Measurements from ENCODE around the gene TP63. TPM values are rescaled to one million over a fixed set of nuclear protein-coding genes. Genes with fewer than 3 reads are reported as not detected.

TP63 gene
- total and polyA plus RNA-seq, 11 donors, result 0.11 to 1.4 (median 0.37) TPM

DNA sequence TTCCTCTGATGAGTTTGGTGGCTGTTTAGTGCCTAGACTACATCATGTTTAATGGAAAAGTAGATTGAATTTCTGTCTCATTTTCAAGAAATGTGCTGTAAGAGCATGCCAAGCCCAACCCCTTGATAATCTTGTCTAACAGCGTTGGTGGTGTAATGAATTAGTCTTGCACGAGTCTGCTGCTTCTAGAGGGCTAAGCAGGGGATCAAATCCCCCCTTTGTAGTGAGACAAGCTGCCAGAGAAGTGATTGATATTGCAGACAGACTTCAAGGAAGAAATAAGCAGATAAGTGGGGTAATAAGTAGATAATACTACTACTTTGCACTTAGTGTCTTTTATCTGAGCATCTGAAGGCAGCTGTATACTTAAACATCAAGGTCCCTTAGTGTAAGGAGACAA is 141.4 kb downstream of the TP63 start:
- intact Hi-C loops (cut with DNase I), result no loop called here
- Histone ChIP-seq H3K36me3 (no peaks in the 10 kb centered on the region), H3K9me3 (no peaks in the 10 kb centered on the region), H3K4me3 (no peak overlapping the region), H3K27ac (no peak overlapping the region), H3K27me3 (no peaks in the 10 kb centered on the region), H3K4me1 (peaks cover 0 to 3% (median 0%) of the 10 kb centered on the region in 12 donors)
- ATAC-seq, result no peak
- DNase-seq, result no peak
- TF ChIP-seq CTCF (IDR thresholded peaks at IDR 0.05) (no peak), POLR2A (IDR thresholded peaks at IDR 0.05) (no peak)
- WGBS, 4 donors, result 30 to 42% (median 31%) methylated on average over 2 of the region's 2 CpGs

- no peak overlapping the region for H3K27ac ChIP-seq
- WGBS, 4 donors, result 60 to 74% (median 69%) methylated on average over 5 of the region's 5 CpGs
- no peak for DNase-seq
- no peak for TF ChIP-seq POLR2A (IDR thresholded peaks at IDR 0.05)
- TF ChIP-seq CTCF (IDR thresholded peaks at IDR 0.05), result no peak
- H3K27me3 ChIP-seq, result no peaks in the 10 kb centered on the region
- no peaks in the 10 kb centered on the region for H3K36me3 ChIP-seq
- H3K4me3 ChIP-seq, result no peak overlapping the region
- H3K4me1 ChIP-seq, result peaks cover 0 to 3% (median 0%) of the 10 kb centered on the region in 12 donors
- intact Hi-C loops (cut with DNase I), result no loop called here
- H3K9me3 ChIP-seq, result no peaks in the 10 kb centered on the region
- no peak for ATAC-seq
Measured at GRCh38 chr3:189773056-189773455, 141.9 kb downstream of the TP63 start.

- intact Hi-C loops (cut with DNase I), result no loop called here
- 32 to 39% (median 37%) methylated on average over 6 of the region's 6 CpGs for WGBS, 4 donors
- Histone ChIP-seq H3K27me3 (no peaks in the 10 kb centered on the region), H3K27ac (peak overlapping the region in 2 of 12 donors; percentile 18 to 29), H3K9me3 (no peaks in the 10 kb centered on the region), H3K36me3 (no peaks in the 10 kb centered on the region), H3K4me1 (peaks cover 0 to 3% (median 0%) of the 10 kb centered on the region in 12 donors), H3K4me3 (no peak overlapping the region)
- TF ChIP-seq CTCF (IDR thresholded peaks at IDR 0.05) (no peak), POLR2A (IDR thresholded peaks at IDR 0.05) (no peak)
- ATAC-seq, result no peak
- DNase-seq, result no peak
Measured at GRCh38 chr3:189776149-189776824, 145.1 kb downstream of the TP63 start.

- no peaks in the 10 kb centered on the region for H3K27me3 ChIP-seq
- DNase-seq, result no peak
- TF ChIP-seq POLR2A (IDR thresholded peaks at IDR 0.05) (no peak), CTCF (IDR thresholded peaks at IDR 0.05) (no peak)
- no peaks in the 10 kb centered on the region for H3K9me3 ChIP-seq
- no peaks in the 10 kb centered on the region for H3K36me3 ChIP-seq
- 88 to 95% (median 93%) methylated on average over 5 of the region's 5 CpGs for WGBS, 4 donors
- H3K27ac ChIP-seq, result no peak overlapping the region
- H3K4me3 ChIP-seq, result no peak overlapping the region
- no peak for ATAC-seq
- intact Hi-C loops (cut with DNase I), result no loop called here
- H3K4me1 ChIP-seq, result peaks cover 0 to 2% (median 0%) of the 10 kb centered on the region in 12 donors
Measured at GRCh38 chr3:189778340-189778950, 147.3 kb downstream of the TP63 start.
